Measurements from ENCODE around the gene LRIG1. TPM values are rescaled to one million over a fixed set of nuclear protein-coding genes. Genes with fewer than 3 reads are reported as not detected.

Gene LRIG1
- total and polyA plus RNA-seq, 10 of the 15 experiments (the other 5 are each of a cell fraction or from before 2014, with no cell fraction given) = 0.84 to 16.4 (median 8.1) TPM

- Histone ChIP-seq H3K27ac (ENCODE audit: control insufficient read depth, insufficient read depth) (no peak overlapping the region), H3K4me2 (ENCODE audit: control insufficient read depth, insufficient read depth) (no peak overlapping the region), H3K9me3 (replicated peaks; ENCODE audit: control insufficient read depth, insufficient read depth, low read length) (no peaks in the 10 kb centered on the region), H3K4me3 (no peak overlapping the region), H3K36me3 (ENCODE audit: control insufficient read depth in 2 of 2, insufficient read depth in 2 of 2, low read length in 1 of 2) (no peaks in the 10 kb centered on the region), H3K27me3 (replicated peaks in 1 of 2; ENCODE audit: control insufficient read depth in 2 of 2, insufficient read depth in 2 of 2, low read length in 1 of 2) (no peaks in the 10 kb centered on the region), H3K9ac (ENCODE audit: control insufficient read depth, insufficient read depth, low read length) (no peak overlapping the region), H3K79me2 (ENCODE audit: control insufficient read depth, insufficient read depth, low read length) (no peaks in the 10 kb centered on the region), H4K20me1 (ENCODE audit: control insufficient read depth, insufficient read depth) (no peaks in the 10 kb centered on the region), H3K4me1 (ENCODE audit: control insufficient read depth, insufficient read depth, low read length) (no peaks in the 10 kb centered on the region), H2AFZ (ENCODE audit: control insufficient read depth, low read depth, low read length) (no peak overlapping the region)
- ChIA-PET POLR2A (no interaction called here), SMC1A (ENCODE audit: uncharacterized antibody, unreplicated experiment) (interaction anchor here (1.2 kb wide), 1 partner anchor 10 kb away, joined by 4 read pairs; no protein-coding TSS in a partner anchor), CTCF (no interaction called here), RAD21 (ENCODE audit: unreplicated experiment) (no interaction called here)
- TF ChIP-seq NFYB (IDR thresholded peaks at IDR 0.05; ENCODE audit: insufficient read depth, low read depth, low read length) (no peak), ZNF622 (IDR thresholded peaks at IDR 0.05) (no peak), ESRRA (IDR thresholded peaks at IDR 0.05; ENCODE audit: low read length) (no peak), REST (IDR thresholded peaks at IDR 0.05; ENCODE audit: low read depth, low read length) (no peak), ZNF24 (IDR thresholded peaks at IDR 0.05) (no peak), TARDBP (IDR thresholded peaks at IDR 0.05; ENCODE audit: borderline replicate concordance) (no peak), HCFC1 (IDR thresholded peaks at IDR 0.05; ENCODE audit: low read length) (no peak), BMI1 (IDR thresholded peaks at IDR 0.05; ENCODE audit: borderline replicate concordance) (no peak)
- BruUV-seq (replicated peaks) = no TSS peak
- intact Hi-C loops (cut with micrococcal nuclease; ENCODE audit: unreplicated experiment) (no loop called here), in situ Hi-C loops (cut with MboI) (no loop called here)
- ATAC-seq (no peak), FAIRE-seq (no peak), DNase-seq (ENCODE audit: low read depth, low spot score) (no peak)
- 93% methylated on average over 3 of the region's 3 CpGs for WGBS (ENCODE audit: insufficient coverage, insufficient replicate concordance, low lambda C conversion rate, missing lambda C conversion rate)
Measured at GRCh38 chr3:66427352-66427751, 73.5 kb downstream of the LRIG1 start.
